Measurements from ENCODE around the gene PCDHB4. TPM values are rescaled to one million over a fixed set of nuclear protein-coding genes. Genes with fewer than 3 reads are reported as not detected.

PCDHB4 gene
- total RNA-seq (under 1 TPM; 0.14 to 0.17 TPM), polyA plus RNA-seq (under 1 TPM; 0.17 to 0.36 TPM)

- H3K4me3 ChIP-seq (ENCODE audit: low read depth in 1 of 3, low read length in 3 of 3) = peak within 1 kb of the TSS in 2 of 3 donors; percentile 9 to 16
- no peaks in the 10 kb centered on the region for H3K4me1 ChIP-seq (ENCODE audit: control insufficient read depth in 4 of 4, insufficient read depth in 4 of 4, low read length in 3 of 4)
- H3K9ac ChIP-seq (ENCODE audit: low read depth in 1 of 2, low read length in 2 of 2) = no peak within 1 kb of the TSS
- no peaks in the 10 kb centered on the region for H3K36me3 ChIP-seq (ENCODE audit: control insufficient read depth in 4 of 4, insufficient read depth in 3 of 4, low read depth in 1 of 4, low read length in 3 of 4)
- WGBS = 13% methylated on average over 16 of the region's 16 CpGs
- TF ChIP-seq FOXA2 (IDR thresholded peaks at IDR 0.05) (no peak), REST (IDR thresholded peaks at IDR 0.05) (no peak), RXRA (IDR thresholded peaks at IDR 0.05) (no peak), RAD21 (IDR thresholded peaks at IDR 0.05) (no peak)
- TF ChIP-seq, protein P1, sequence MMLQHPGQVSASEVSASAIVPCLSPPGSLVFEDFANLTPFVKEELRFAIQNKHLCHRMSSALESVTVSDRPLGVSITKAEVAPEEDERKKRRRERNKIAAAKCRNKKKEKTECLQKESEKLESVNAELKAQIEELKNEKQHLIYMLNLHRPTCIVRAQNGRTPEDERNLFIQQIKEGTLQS (IDR thresholded peaks at IDR 0.05) = no peak
- no peak for DNase-seq (ENCODE audit: low spot score)
- H3K9me3 ChIP-seq (ENCODE audit: control insufficient read depth in 4 of 4, low read length in 3 of 4) = peaks cover 8 to 24% (median 13%) of the 10 kb centered on the region in 4 donors
- peaks cover 0 to 6% (median 4%) of the 10 kb centered on the region in 4 donors for H3K27me3 ChIP-seq (ENCODE audit: control insufficient read depth in 4 of 4, insufficient read depth in 4 of 4, low read length in 3 of 4)
- H3K27ac ChIP-seq (ENCODE audit: low read depth in 1 of 2, low read length in 2 of 2) = no peak within 1 kb of the TSS
These were observed at the start of gene PCDHB4 for GRCh38 chr5:141121563-141121962. PCDHB4 (plus strand) TSS chr5:141121818; CDS start chr5:141121999, 181 bp downstream.

- no peak for DNase-seq (ENCODE audit: low spot score)
- H3K9ac ChIP-seq (ENCODE audit: low read depth in 1 of 2, low read length in 2 of 2) = no peak overlapping the region
- no peaks in the 10 kb centered on the region for H3K36me3 ChIP-seq (ENCODE audit: control insufficient read depth in 4 of 4, insufficient read depth in 3 of 4, low read depth in 1 of 4, low read length in 3 of 4)
- peak overlapping the region in 2 of 3 donors; percentile 2 to 41 for H3K4me3 ChIP-seq (ENCODE audit: low read depth in 1 of 3, low read length in 3 of 3)
- peaks cover 0 to 6% (median 2%) of the 10 kb centered on the region in 4 donors for H3K27me3 ChIP-seq (ENCODE audit: control insufficient read depth in 4 of 4, insufficient read depth in 4 of 4, low read length in 3 of 4)
- no peaks in the 10 kb centered on the region for H3K4me1 ChIP-seq (ENCODE audit: control insufficient read depth in 4 of 4, insufficient read depth in 4 of 4, low read length in 3 of 4)
- no peak overlapping the region for H3K27ac ChIP-seq (ENCODE audit: low read depth in 1 of 2, low read length in 2 of 2)
- TF ChIP-seq CTCF (IDR thresholded peaks at IDR 0.05; ENCODE audit: low read depth, low read length, missing input control) (no peak), HNF4G (IDR thresholded peaks at IDR 0.05) (no peak)
- 43% methylated on average over 17 of the region's 17 CpGs for WGBS
- H3K9me3 ChIP-seq (ENCODE audit: control insufficient read depth in 4 of 4, low read length in 3 of 4) = peaks cover 3 to 13% (median 9%) of the 10 kb centered on the region in 4 donors
These were observed 43.8 kb upstream of the PCDHB4 start for GRCh38 chr5:141077826-141078225.

- DNase-seq (ENCODE audit: low spot score) = no peak
- Histone ChIP-seq H3K36me3 (ENCODE audit: control insufficient read depth in 4 of 4, insufficient read depth in 3 of 4, low read depth in 1 of 4, low read length in 3 of 4) (no peaks in the 10 kb centered on the region), H3K27me3 (ENCODE audit: control insufficient read depth in 4 of 4, insufficient read depth in 4 of 4, low read length in 3 of 4) (peaks cover 0 to 8% (median 0%) of the 10 kb centered on the region in 4 donors), H3K9ac (ENCODE audit: low read depth in 1 of 2, low read length in 2 of 2) (no peak overlapping the region), H3K27ac (ENCODE audit: low read depth in 1 of 2, low read length in 2 of 2) (no peak overlapping the region), H3K4me1 (ENCODE audit: control insufficient read depth in 4 of 4, insufficient read depth in 4 of 4, low read length in 3 of 4) (peaks cover 0 to 3% (median 0%) of the 10 kb centered on the region in 4 donors), H3K4me3 (ENCODE audit: low read depth in 1 of 3, low read length in 3 of 3) (no peak overlapping the region), H3K9me3 (ENCODE audit: control insufficient read depth in 4 of 4, low read length in 3 of 4) (peaks cover 3 to 20% (median 8%) of the 10 kb centered on the region in 4 donors)
- TF ChIP-seq SP1 (IDR thresholded peaks at IDR 0.05) (no peak), REST (IDR thresholded peaks at IDR 0.05) (no peak), NR2F2 (IDR thresholded peaks at IDR 0.05) (no peak), TAF1 (conservative IDR thresholded peaks at IDR 0.05) (no peak), EGR1 (IDR thresholded peaks at IDR 0.05; ENCODE audit: low read depth in 2 of 2) (no peak), RXRA (IDR thresholded peaks at IDR 0.05) (no peak), CTCF (IDR thresholded peaks at IDR 0.05; ENCODE audit: low read depth, low read length, missing input control) (no peak), RAD21 (IDR thresholded peaks at IDR 0.05) (no peak), JUND (IDR thresholded peaks at IDR 0.05) (no peak), HNF4A (conservative IDR thresholded peaks at IDR 0.05) (no peak), MAX (IDR thresholded peaks at IDR 0.05) (no peak), GABPA (IDR thresholded peaks at IDR 0.05 in 1 of 2, conservative IDR thresholded peaks at IDR 0.05 in 1 of 2) (no peak)
- TF ChIP-seq, protein P1 (IDR thresholded peaks at IDR 0.05) = no peak
These were observed 39.4 kb upstream of the PCDHB4 start for GRCh38 chr5:141082228-141082627.

Data from liver (tissue), 9 donors.